GM12874 (cell line): ENCODE measurements around the gene TENM3.

Source experiments
- TF ChIP-seq, protein P1 (sequence below): IDR thresholded peaks from 2 replicates; pipeline ENCODE4 v1.5.1; 2011; ENCODE audit warnings: low read depth, mild to moderate bottlenecking, control low read depth, low read length, moderate library complexity; ENCODE audit not compliant: insufficient read depth

Gene TENM3

DNA sequence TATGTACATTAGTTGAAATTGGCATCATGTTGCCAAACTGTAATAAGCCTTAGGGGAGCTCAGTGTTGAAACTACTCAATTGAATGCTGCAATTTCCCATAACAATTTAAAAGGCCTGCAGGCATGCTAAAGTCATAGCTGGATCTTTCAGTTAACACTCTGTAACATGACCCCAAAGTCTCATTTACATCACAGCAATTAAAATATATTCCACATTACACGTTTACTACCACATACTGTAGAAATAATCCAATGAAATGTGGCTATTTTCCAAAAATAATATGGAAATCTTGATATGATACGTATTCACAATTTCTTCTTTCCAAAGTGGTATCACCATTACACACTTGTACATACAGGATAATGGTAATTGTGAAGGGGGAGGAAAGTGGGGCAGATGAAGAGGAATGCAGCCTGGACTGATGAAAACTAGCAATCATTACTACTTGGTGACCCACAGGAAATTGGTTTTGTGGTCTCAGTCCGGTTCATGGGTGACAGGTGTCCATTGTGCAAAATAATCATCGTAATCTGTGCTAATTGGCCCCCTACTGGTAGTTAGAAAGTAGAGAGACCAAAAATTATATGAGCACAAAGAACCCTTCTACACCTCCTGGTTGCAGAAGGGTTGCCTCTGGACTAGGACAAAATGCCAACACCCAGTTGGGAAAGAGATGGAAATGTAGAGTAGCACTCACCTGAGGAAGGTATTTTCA, 63.7 kb downstream of the TENM3 start:
- TF ChIP-seq, protein P1, sequence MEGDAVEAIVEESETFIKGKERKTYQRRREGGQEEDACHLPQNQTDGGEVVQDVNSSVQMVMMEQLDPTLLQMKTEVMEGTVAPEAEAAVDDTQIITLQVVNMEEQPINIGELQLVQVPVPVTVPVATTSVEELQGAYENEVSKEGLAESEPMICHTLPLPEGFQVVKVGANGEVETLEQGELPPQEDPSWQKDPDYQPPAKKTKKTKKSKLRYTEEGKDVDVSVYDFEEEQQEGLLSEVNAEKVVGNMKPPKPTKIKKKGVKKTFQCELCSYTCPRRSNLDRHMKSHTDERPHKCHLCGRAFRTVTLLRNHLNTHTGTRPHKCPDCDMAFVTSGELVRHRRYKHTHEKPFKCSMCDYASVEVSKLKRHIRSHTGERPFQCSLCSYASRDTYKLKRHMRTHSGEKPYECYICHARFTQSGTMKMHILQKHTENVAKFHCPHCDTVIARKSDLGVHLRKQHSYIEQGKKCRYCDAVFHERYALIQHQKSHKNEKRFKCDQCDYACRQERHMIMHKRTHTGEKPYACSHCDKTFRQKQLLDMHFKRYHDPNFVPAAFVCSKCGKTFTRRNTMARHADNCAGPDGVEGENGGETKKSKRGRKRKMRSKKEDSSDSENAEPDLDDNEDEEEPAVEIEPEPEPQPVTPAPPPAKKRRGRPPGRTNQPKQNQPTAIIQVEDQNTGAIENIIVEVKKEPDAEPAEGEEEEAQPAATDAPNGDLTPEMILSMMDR = no peak

DNA sequence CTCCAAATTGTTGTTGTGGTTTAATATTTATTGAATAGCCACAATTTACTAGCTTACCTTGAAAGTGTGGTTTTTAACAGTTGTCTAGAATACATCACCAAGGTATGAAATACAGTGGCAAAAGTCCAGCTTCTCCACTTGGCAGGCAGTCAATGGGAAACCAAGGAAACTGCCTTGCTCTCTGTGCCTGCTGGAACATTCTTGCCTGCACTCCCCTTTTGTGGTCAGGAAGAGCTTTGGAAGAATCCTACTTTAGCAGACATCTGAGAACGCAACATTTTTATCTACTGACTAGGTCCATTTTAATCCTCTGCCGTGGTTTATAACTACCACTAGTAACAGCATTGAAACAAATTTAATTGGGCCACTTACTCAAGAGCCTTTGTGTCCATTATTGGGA, 64.5 kb downstream of the TENM3 start:
- TF ChIP-seq, protein P1 = no peak

DNA sequence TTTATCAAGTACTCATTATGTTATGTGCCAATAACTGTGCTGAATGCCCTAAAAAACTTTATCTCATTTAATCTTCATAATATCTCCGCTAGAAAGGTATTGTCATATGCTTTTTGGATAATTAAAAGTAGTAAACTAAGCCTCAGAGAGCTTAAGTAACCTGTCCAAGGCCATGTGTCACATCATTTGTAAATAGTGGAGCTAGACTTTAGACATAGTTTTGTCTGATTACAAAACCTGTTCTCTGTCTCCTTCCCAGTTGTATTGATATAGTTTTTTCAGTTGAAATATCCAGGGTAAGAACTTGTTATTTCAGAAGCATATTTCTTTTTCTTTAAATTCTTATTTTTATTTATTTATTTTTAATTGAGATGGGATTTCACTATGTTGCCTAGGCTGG, 66.7 kb downstream of the TENM3 start:
- TF ChIP-seq, protein P1 = no peak

DNA sequence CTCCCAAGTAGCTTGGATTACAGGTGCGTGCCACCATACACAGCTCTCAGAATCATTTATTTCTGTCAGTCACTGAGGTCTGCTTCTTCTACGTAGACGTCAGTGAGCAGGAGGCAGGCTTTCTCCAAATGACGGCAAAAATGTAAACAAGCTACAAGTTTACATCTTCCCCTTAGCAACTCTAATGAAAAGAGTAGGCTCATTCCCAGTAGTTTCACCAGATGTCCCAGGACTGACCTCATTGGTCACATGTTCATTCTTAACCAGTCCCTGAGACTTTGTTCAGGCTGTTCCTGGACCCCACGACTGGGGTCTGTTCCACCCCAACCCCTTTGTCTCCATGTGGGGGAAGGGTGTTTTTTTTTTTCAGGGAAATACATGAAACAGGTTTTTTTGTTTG, 67.1 kb downstream of the TENM3 start:
- TF ChIP-seq, protein P1 = no peak

DNA sequence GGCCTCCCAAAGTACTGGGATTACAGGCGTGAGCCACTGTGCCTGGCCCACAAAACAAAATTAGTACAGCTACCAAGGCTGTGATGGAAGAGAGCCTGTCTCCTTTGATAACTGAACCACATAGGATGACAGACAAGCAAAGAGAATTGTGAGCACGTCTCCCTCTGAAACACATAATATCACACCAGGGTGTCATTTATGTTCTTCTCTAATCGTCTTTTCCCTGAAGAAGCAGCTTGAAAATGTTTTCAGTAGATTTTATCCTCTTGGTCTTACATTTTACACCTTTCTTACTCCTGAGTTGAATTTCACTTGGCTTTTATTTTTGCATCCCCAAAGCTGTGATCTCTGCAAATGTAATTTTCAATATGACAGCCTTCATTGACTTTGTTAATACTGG, 67.8 kb downstream of the TENM3 start:
- TF ChIP-seq, protein P1 = no peak

DNA sequence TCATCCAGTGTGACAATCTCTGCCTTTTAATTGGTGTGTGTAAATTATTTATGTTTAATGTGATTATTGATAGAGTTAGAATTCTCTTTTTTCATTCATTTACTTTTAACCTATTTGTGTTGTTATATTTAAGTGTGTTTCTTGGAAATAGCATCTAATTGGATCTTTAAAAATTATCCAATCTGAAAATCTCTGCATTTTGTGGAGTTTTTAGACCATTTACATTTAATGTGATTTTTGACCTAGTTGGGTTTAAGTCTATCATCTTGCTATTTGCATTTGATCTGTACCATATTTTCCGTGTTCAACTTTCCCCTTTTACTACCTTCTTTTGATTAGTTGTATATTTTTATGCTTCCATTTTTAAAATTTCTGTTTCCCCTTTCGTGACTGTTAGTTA, 71.3 kb downstream of the TENM3 start:
- TF ChIP-seq, protein P1 = no peak

DNA sequence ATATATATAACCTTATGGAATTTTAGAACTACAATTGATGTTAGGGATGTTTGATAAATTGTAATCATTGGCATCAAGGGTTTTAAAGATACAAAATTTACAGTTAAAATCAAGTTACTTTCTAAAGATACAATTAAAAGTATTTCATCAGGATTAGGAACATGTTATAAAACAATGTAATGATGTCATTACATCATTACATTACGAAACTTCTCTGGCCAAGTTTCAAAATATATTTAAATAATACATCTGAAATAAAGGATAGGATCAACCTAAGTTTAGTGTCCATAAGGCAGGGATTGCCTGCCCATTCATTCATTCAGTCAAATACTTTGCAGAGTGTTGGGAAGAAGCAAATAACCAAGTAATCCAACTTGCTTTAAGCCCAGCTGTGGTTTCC, 75.1 kb downstream of the TENM3 start:
- TF ChIP-seq, protein P1 = no peak
